ENCODE measurements around the gene KSR1.
"Not testable (repeated sequence)": the region's sequence is repeated elsewhere in the genome, so short reads cannot be mapped to it uniquely, and the experiment has no call there.

The KSR1 gene

DNA sequence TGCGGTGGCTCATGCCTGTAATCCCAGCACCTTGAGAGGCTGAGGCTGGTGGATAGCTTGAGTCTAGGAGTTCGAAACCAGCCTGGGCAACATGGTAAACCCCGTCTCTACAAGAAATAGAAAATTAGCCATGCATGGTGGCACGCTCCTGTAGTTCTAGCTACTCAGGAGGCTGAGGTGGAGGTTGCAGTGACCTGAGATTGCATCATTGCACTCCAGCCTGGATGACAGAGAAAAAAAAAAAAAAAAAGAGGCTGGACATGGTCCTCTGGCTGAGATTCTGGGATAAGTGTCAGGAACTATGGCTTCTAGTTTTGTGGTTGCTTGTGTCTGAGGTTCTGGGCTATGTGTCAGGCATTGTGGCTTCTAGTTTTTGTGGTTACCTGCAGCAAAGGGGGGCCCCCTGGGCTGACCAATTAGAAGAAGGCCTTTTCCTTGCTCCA, 7.0 kb downstream of the KSR1 start:
- peaks cover 0 to 3% (median 0%) of the 10 kb centered on the region in 11 experiments; a peak in 1 of 22 replicates for H3K36me3 ChIP-seq
- peaks cover 26 to 36% (median 32%) of the 10 kb centered on the region in 10 experiments for H3K4me1 ChIP-seq
- no peak overlapping the region for H3K9ac ChIP-seq
- TF ChIP-seq Cebpa-rat (IDR thresholded peaks at IDR 0.05), result no peak
- peaks cover 14 to 69% (median 42%) of the 10 kb centered on the region in 11 experiments; a peak in 17 of 22 replicates for H4K20me1 ChIP-seq
- peaks cover 3 to 10% (median 6%) of the 10 kb centered on the region in 11 experiments; a peak in 18 of 22 replicates for H3K27me3 ChIP-seq
- no peaks in the 10 kb centered on the region for H3K9me3 ChIP-seq (replicated peaks in 1 of 11)
- no peak overlapping the region for H3K4me3 ChIP-seq
- no peak overlapping the region for H3K27ac ChIP-seq
- H3K4me2 ChIP-seq, result peak overlapping the region; percentile 12 to 66 (median 40); a peak in 15 of 22 replicates

DNA sequence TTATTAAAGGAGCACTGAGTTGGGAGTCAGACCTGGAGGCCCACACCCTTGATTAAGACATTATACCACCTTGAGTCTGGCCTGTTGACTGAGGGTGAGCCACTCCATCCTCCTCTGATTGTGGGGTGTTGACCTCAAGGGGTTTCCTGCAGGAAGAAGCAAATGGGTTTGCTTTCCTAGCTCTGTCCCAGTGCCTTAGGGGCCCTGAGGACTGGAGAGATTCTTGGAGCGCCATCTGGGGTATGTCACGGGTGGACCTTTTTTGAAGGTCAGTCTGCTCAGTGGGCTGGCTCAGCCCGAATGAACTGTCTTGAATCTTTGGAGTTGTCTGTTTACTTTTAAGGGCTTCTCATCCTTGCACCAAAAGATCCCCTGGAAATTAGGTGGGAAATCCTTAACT, 7.8 kb downstream of the KSR1 start:
- peak overlapping the region in 6 of 11 experiments; percentile 38 to 66 (median 42); a peak in 6 of 22 replicates for H3K4me2 ChIP-seq
- H3K4me1 ChIP-seq, result peaks cover 23 to 30% (median 28%) of the 10 kb centered on the region in 10 experiments
- not testable (repeated sequence) for H3K27me3 ChIP-seq

DNA sequence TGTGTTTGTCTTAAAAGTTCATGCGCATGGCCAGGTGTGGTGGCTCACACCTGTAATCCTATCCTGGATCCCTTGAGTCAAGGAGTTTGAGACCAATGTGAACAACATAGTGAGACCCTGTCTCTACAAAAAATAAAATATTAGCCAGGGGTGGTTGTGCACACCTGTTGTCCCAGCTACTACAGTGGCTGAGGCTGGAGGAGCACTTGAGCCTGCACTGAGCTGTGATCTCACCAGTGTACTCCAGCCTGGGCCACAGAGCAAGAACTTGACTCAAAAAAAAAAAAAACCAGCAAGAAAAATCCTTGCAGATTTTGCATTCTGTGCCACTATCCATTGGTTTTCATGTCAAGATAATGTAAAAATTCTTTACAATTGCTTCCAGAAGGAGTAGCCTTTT, 8.2 kb downstream of the KSR1 start:
- no peak for TF ChIP-seq Cebpa-rat (IDR thresholded peaks at IDR 0.05)
- Histone ChIP-seq H3K4me1 (peaks cover 23 to 30% (median 28%) of the 10 kb centered on the region in 10 experiments), H3K9ac (no peak overlapping the region), H3K4me3 (no peak overlapping the region), H3K36me3 (peaks cover 0 to 2% (median 0%) of the 10 kb centered on the region in 11 experiments; a peak in 1 of 22 replicates), H3K9me3 (replicated peaks in 1 of 11) (no peaks in the 10 kb centered on the region), H3K27me3 (peaks cover 0 to under 1% (median 0%) of the 10 kb centered on the region in 11 experiments; a peak in 1 of 22 replicates), H4K20me1 (peaks cover 10 to 66% (median 31%) of the 10 kb centered on the region in 11 experiments; a peak in 16 of 22 replicates), H3K27ac (no peak overlapping the region), H3K4me2 (no peak overlapping the region; a peak in 1 of 22 replicates)

More for the DNA sequence above, 7.8 kb downstream of the KSR1 start:
- not testable (repeated sequence) for H3K9me3 ChIP-seq (replicated peaks in 1 of 11); H3K36me3 ChIP-seq; H3K27ac ChIP-seq; H3K4me3 ChIP-seq; H3K9ac ChIP-seq
- H4K20me1 ChIP-seq, result peaks cover 13 to 69% (median 35%) of the 10 kb centered on the region in 11 experiments; a peak in 17 of 22 replicates

DNA sequence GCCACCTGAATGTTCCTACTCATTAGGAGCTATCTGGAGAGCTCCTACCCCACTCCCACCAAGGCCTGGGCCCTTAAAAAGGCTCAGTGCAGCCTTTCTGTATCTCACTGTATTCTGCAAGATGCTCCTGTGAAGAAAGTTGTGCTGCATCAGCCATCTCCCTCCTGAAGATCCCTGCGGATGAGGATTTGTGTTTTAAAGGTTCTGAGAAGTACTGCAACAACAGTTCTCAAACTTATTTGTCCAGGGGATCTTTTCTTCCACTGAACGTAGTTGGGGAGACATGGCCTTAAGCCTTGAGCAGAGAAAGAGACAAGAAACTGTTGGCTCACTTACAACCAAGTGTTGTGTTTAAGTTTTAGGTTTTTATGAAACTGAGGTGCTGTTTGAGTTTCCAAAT, 9.6 kb downstream of the KSR1 start:
- Histone ChIP-seq H3K4me1 (peaks cover 23 to 31% (median 28%) of the 10 kb centered on the region in 10 experiments), H4K20me1 (peaks cover under 1 to 55% (median 16%) of the 10 kb centered on the region in 11 experiments; a peak in 13 of 22 replicates), H3K4me2 (peak overlapping the region; percentile 48 to 80 (median 71); a peak in 21 of 22 replicates)
- not testable (repeated sequence) for H3K9me3 ChIP-seq (replicated peaks in 1 of 11); H3K9ac ChIP-seq; H3K27ac ChIP-seq; H3K27me3 ChIP-seq; H3K36me3 ChIP-seq; H3K4me3 ChIP-seq

DNA sequence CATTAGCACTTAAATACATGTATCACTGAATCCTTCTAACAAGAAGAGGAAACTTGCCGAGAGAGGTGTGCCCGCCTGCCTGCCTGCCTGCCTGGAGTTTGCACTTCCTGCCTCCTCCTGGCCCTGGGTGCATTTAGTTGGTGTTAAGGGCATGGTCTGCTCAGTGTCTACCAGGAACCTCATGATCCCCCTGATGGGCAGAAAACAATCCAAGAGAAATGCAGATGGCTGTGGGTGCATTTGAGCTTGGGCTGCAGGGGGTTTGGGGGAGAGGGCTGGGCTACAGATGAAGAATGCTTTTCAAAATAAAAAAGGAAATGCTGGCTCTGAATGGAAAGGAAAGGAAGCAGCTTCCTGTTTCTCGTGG, 10.1 kb downstream of the KSR1 start:
- H3K9me3 ChIP-seq (replicated peaks in 1 of 11), result no peaks in the 10 kb centered on the region
- H3K36me3 ChIP-seq, result no peaks in the 10 kb centered on the region
- H3K9ac ChIP-seq, result peak overlapping the region in 3 of 11 experiments; percentile 6 to 34 (median 8); a peak in 6 of 22 replicates
- peak overlapping the region in 3 of 11 experiments; percentile 21 to 55 (median 35); a peak in 4 of 22 replicates for H3K27ac ChIP-seq
- H3K4me2 ChIP-seq, result peak overlapping the region; percentile 48 to 80 (median 71)
- peaks cover 0 to 53% (median 11%) of the 10 kb centered on the region in 11 experiments; a peak in 13 of 22 replicates for H4K20me1 ChIP-seq
- peaks cover 25 to 36% (median 31%) of the 10 kb centered on the region in 10 experiments for H3K4me1 ChIP-seq
- TF ChIP-seq Cebpa-rat (IDR thresholded peaks at IDR 0.05), result no peak
- no peaks in the 10 kb centered on the region for H3K27me3 ChIP-seq
- H3K4me3 ChIP-seq, result peak overlapping the region in 1 of 10 experiments; percentile 25; a peak in 1 of 20 replicates

DNA sequence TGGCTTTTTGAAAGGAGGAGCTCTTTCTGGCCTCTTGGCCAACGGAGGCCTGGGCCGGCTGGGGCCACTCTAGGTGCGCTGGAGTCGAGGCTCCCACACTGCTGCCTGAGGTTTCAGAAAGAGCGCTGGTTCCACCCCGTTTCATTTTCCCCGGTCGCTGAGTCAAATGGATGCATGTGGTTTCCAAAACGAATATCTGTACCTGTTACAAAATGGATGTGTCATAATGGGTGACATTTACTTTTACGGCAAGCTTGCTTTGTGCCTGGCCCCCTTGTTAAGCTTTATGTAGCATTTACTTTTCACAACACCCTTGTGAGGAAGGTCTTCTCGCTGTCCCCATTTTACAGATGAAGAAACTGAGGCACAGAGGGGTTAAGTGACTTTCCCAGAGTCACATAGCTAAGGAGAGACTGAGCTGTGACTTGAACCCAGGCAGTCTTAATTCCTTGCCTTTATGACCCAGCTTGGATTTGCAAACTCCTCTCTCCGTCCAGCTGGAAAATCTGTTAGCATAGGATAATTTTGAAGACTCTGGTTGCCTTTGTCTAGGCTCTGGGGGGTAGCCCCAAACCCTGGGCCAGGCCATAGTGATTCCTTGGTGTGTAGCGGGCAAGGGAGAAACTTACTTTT, 10.6 kb downstream of the KSR1 start:
- Histone ChIP-seq H3K9me3 (replicated peaks in 1 of 11) (no peaks in the 10 kb centered on the region), H3K4me1 (peaks cover 30 to 41% (median 36%) of the 10 kb centered on the region in 10 experiments), H3K27ac (peak overlapping the region in 3 of 11 experiments; percentile 21 to 55 (median 35); a peak in 4 of 22 replicates), H3K4me3 (peak overlapping the region in 1 of 10 experiments; percentile 25; a peak in 2 of 20 replicates), H3K9ac (peak overlapping the region in 3 of 11 experiments; percentile 6 to 34 (median 8); a peak in 6 of 22 replicates), H3K27me3 (no peaks in the 10 kb centered on the region), H3K36me3 (no peaks in the 10 kb centered on the region), H3K4me2 (peak overlapping the region; percentile 48 to 80 (median 71)), H4K20me1 (peaks cover 0 to 53% (median 10%) of the 10 kb centered on the region in 11 experiments; a peak in 13 of 22 replicates)
- no peak for TF ChIP-seq Cebpa-rat (IDR thresholded peaks at IDR 0.05)

DNA sequence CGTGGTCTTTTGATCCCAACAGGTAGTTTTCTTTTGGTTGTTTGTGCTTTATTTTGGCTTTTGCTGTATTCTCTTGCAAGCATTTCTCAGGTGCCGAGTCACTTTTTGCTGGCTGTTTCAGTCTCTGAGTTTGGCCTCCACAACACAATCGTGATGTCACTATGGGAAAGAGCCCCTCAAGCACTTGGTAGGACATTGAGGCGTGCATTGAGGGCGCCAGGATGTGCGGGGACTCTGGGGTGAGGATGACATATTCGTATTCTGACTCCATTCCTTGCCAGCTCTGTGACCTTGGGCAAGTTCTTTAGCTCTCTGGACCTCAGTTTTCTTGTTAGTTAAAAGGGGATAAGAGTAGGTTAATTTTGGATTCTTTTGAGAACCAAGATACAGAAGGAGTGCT, 13.0 kb downstream of the KSR1 start:
- no peak for TF ChIP-seq Cebpa-rat (IDR thresholded peaks at IDR 0.05)
- Histone ChIP-seq H3K4me2 (no peak overlapping the region), H3K27ac (no peak overlapping the region)

DNA sequence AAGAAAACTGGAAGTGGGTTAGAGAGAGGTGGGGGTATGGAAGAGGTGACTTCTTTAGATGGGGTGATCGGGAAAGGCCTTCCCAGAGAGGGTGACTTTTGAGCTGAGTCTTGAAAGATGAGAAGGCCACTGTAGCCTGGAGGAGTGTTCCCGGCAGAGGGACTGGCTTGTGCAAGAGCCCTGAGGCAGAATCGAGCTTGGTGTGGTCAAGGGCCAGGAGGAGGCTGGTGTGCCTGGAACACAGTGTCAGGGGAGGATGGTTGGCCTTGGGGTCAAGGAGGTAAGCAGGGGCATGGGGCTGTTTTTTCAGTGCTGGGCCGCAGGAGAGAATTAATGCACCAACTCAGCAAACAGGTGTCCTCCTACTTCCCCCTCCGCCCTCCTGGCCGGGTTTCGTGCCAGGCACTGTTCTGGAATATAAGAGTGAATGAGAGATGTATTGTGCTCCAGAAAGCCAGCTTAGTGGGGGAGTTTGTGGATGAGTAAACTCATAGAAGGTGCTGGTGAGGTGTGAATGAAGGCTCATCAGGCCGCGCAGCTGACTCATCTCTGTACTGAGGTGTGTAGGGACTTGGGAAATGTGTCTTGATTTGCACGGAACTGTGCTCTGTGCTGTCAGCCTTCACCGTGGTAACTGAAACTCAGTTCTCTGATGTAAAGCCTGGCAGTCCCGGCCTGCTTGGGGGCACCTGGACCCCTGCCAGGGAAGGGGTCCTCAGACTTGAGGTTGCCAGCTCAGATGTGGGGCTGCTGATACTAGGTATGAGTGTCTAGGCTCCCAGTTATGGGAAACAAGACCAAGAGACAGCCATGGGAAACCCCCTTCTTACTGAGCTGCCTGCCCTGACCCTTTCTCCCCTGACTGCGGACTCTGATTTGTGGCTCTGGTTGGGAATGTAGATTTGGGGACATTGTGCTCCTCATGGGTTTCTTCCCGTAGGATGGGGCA, 15.3 kb downstream of the KSR1 start:
- peak overlapping the region; percentile 24 to 87 (median 81) for H3K4me2 ChIP-seq
- no peaks in the 10 kb centered on the region for H3K9me3 ChIP-seq (replicated peaks in 1 of 11)
- no peaks in the 10 kb centered on the region for H3K27me3 ChIP-seq
- H4K20me1 ChIP-seq, result peaks cover 0 to 44% (median 10%) of the 10 kb centered on the region in 11 experiments; a peak in 11 of 22 replicates
- no peak overlapping the region for H3K4me3 ChIP-seq
- H3K9ac ChIP-seq, result no peak overlapping the region
- H3K27ac ChIP-seq, result no peak overlapping the region; a peak in 1 of 22 replicates
- TF ChIP-seq Cebpa-rat (IDR thresholded peaks at IDR 0.05), result no peak
- peaks cover 53 to 64% (median 58%) of the 10 kb centered on the region in 10 experiments for H3K4me1 ChIP-seq
- H3K36me3 ChIP-seq, result no peaks in the 10 kb centered on the region

More for the DNA sequence above, 13.0 kb downstream of the KSR1 start:
- Histone ChIP-seq H3K36me3 (no peaks in the 10 kb centered on the region), H3K9ac (no peak overlapping the region), H3K9me3 (replicated peaks in 1 of 11) (no peaks in the 10 kb centered on the region), H3K4me3 (no peak overlapping the region), H4K20me1 (peaks cover 0 to 47% (median 10%) of the 10 kb centered on the region in 11 experiments; a peak in 11 of 22 replicates), H3K4me1 (peaks cover 44 to 54% (median 48%) of the 10 kb centered on the region in 10 experiments), H3K27me3 (no peaks in the 10 kb centered on the region)
